Measurements from ENCODE around the gene USF2. TPM values are rescaled to one million over a fixed set of nuclear protein-coding genes. Genes with fewer than 3 reads are reported as not detected.
"Not testable (repeated sequence)": the region's sequence is repeated elsewhere in the genome, so short reads cannot be mapped to it uniquely, and the experiment has no call there.

The USF2 gene
- total RNA-seq = 174 TPM

GRCh38 chr19:35268536-35269437 is at the start of gene USF2:
USF2 (plus strand) TSS chr19:35268962; CDS start chr19:35269102, 140 bp downstream.
- peak; percentile 73 for DNase-seq (ENCODE audit: low spot score)

- no peak for DNase-seq (ENCODE audit: low spot score)
Observed at GRCh38 chr19:35219008-35219407, 49.8 kb upstream of the USF2 start.

GRCh38 chr19:35220315-35220921 is 48.3 kb upstream of the USF2 start:
- DNase-seq (ENCODE audit: low spot score) = no peak

GRCh38 chr19:35220973-35221590 is 47.7 kb upstream of the USF2 start:
- DNase-seq (ENCODE audit: low spot score) = not testable (repeated sequence)

- DNase-seq (ENCODE audit: low spot score) = no peak
Observed at GRCh38 chr19:35222373-35223015, 46.3 kb upstream of the USF2 start.

- DNase-seq (ENCODE audit: low spot score) = no peak
Observed at GRCh38 chr19:35223084-35223790, 45.5 kb upstream of the USF2 start.

GRCh38 chr19:35223862-35224505 is 44.8 kb upstream of the USF2 start:
- DNase-seq (ENCODE audit: low spot score) = no peak

- DNase-seq (ENCODE audit: low spot score) = no peak
Observed at GRCh38 chr19:35224681-35225571, 43.8 kb upstream of the USF2 start.

GRCh38 chr19:35225951-35226350 is 42.8 kb upstream of the USF2 start:
- no peak for DNase-seq (ENCODE audit: low spot score)

GRCh38 chr19:35226748-35227147 is 42.0 kb upstream of the USF2 start:
- DNase-seq (ENCODE audit: low spot score) = no peak

- DNase-seq (ENCODE audit: low spot score) = no peak
Observed at GRCh38 chr19:35228177-35228930, 40.4 kb upstream of the USF2 start, which contains the start of gene FAM187B. FAM187B (minus strand) TSS chr19:35228739; CDS start chr19:35228680, 59 bp downstream.

- no peak for DNase-seq (ENCODE audit: low spot score)
Observed at GRCh38 chr19:35229601-35230000, 39.2 kb upstream of the USF2 start.

- DNase-seq (ENCODE audit: low spot score) = no peak
Observed at GRCh38 chr19:35231956-35232645, 36.7 kb upstream of the USF2 start.

GRCh38 chr19:35232912-35233311 is 35.9 kb upstream of the USF2 start:
- DNase-seq (ENCODE audit: low spot score) = no peak

GRCh38 chr19:35236638-35237400 is 31.9 kb upstream of the USF2 start:
- DNase-seq (ENCODE audit: low spot score) = no peak

GRCh38 chr19:35239597-35239996 is 29.2 kb upstream of the USF2 start:
- DNase-seq (ENCODE audit: low spot score) = not testable (repeated sequence)

- no peak for DNase-seq (ENCODE audit: low spot score)
Observed at GRCh38 chr19:35240327-35240726, 28.4 kb upstream of the USF2 start.

GRCh38 chr19:35241417-35241816 is 27.3 kb upstream of the USF2 start:
- DNase-seq (ENCODE audit: low spot score) = no peak

All from mucosa of gallbladder (tissue), 1 donor.